Stimulated activated CD8-positive, alpha-beta memory T cell treated with anti-CD3 and anti-CD28 coated beads, Interleukin-2, amount 100 ng/mL, for 48 hours (primary cell): ENCODE data around the gene TBKBP1.
A peak's percentile ranks its signal among the peaks of the same experiment; 100 is the strongest.

Experiments used
- DNase-seq, 2 donors: peaks; one replicate each; pipeline ENCODE4 v3.0.0-alpha.2; 2020; ENCODE audit warnings: low read depth in 2 of 2

TBKBP1 gene

DNA sequence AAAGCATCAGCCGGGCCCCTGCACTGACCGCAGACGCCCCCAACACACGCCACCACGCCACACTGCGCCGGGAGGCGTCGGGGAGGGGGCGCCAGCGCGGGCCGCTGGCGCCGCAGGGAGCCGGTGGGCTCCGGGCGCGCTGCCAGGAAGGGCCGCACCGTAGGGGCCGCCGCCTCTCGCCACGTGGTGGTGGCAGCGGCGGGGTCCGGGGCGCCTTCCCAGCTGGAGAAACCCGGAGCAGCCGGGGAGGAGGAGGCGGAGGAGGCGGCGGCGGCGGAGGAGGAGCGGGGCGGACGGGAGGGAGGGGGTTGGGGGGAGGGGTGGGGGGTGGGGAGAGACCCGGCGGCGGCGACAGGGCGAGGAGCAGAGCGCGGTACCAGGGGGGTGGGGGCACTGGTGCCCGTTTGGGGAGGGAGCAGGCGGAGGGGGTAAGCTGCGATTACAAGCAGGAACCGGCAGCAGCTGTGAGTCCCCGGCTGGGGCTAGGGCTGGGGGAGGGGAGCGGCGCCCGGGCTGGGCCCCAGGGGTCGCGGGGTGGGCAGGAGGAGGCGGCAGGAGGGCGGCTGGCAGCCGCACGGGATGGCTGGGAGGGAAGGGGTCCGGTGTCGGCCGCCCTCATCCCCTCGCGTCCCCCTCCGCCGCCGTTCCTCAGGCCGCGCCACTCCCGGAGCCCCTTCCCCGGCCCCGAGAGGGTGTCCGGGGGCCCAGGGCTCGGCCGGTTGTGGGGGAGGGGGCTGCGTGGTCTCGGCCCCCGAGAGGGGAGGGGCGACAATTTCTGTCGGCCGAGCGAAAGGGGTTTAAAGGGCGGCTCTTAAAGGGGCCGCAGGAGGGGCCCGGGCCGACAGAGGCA, at the start of gene TBKBP1:
TBKBP1 (plus strand) TSS at position 431 of the 850 bp plus-strand sequence. CDS start 1,952 bp downstream, outside the sequence.
- no peak for DNase-seq

GRCh38 chr17:47644324-47644723, 49.6 kb upstream of the TBKBP1 start:
- no peak for DNase-seq

- DNase-seq: peak; percentile 95 to 97
Observed at GRCh38 chr17:47649153-47649971, 44.6 kb upstream of the TBKBP1 start, which contains the start of gene KPNB1. Gene KPNB1 (plus strand): TSS chr17:47649919. CDS start chr17:47650245, 326 bp downstream.

- peak in 1 of 2 donors; percentile 39 for DNase-seq
Observed at GRCh38 chr17:47649972-47650524, 43.9 kb upstream of the TBKBP1 start.

- peak; percentile 91 to 96 for DNase-seq
Observed at GRCh38 chr17:47650525-47651522, 43.1 kb upstream of the TBKBP1 start.

- no peak for DNase-seq
Observed at GRCh38 chr17:47651704-47652103, 42.3 kb upstream of the TBKBP1 start.

GRCh38 chr17:47652570-47652969, 41.4 kb upstream of the TBKBP1 start:
- DNase-seq: no peak

GRCh38 chr17:47653442-47653841, 40.5 kb upstream of the TBKBP1 start:
- no peak for DNase-seq

DNA sequence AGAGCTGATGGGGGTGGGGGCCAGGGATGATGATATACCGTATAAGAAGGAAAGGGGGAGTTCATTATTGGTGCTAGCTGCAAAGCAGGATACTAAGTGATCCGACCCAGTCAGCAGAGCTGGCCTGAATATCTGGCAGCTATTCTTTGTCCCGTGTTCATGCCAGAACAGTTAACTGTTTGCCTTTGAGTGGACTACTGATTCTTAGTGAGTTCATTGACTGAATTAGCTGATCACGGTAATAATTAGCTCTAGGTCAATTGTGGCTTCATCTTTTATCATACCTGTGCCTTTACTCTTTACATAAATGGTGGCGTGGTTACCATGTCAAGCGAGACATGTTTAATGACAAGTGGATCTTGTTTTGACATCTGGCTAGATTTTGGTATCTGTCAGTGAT, 39.0 kb upstream of the TBKBP1 start:
- DNase-seq: no peak

DNA sequence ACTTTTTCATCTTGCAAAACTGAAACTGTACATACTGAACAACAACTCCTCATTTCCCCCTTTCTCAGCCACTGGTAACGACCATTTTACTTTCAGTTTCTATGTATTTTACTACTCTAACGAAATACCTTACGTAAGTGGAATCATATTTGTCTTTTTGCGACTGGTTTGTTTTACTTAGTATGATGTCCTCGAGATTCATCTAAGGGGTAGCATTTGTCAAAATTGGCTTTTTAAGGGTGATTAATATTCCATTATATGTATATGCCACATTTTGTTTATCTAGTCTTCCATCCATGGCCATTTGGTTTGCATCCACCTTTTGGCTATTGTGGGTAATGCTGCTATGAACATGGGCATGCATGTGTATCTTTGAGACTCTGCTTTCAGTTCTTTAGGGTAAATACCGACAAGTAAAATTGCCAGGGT, 33.9 kb upstream of the TBKBP1 start:
- no peak for DNase-seq

GRCh38 chr17:47663912-47664623, 29.9 kb upstream of the TBKBP1 start:
- peak; percentile 15 to 27 for DNase-seq

- DNase-seq: no peak
Observed at GRCh38 chr17:47664624-47664941, 29.4 kb upstream of the TBKBP1 start.

DNA sequence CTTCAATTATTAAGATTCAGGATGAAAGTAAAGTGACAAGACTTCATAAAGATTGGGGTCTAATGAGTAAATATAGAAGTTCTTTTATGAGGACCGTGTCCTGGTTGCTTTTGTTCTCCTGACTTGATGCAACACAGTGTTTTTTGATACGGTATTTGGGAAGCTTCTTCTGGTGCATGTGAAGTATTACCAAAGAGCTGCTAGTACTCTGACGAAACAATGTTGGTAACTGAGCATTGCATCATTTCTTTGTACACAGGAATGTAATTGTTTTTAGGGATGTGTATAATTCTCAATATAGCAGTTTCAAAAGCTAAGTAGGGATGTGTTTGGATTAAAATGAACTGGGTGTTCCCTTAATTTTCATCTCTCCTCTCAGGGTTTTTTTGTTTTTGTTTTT, 28.3 kb upstream of the TBKBP1 start:
- DNase-seq: no peak

DNA sequence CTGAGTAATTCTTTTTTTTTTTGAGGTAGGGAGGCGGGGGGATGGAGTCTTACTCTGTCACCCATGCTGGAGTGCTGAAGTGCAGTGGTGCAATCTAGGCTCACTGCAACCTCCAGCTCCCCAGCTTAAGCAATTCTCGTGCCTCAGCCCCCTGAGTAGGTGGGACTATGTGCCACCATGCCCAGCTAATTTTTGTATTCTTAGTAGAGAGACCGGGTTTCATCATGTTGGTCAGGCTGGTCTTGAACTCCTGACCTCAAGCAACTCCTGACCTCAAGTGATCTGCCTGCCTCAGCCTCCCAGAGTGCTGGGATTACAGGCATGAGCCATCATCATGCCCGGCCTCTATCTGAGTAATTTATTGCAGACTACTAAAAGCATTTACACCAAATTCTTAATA, 24.9 kb upstream of the TBKBP1 start:
- DNase-seq: no peak

GRCh38 chr17:47670064-47670463, 23.9 kb upstream of the TBKBP1 start:
- DNase-seq: no peak

- DNase-seq: no peak
Observed at GRCh38 chr17:47674499-47674898, 19.5 kb upstream of the TBKBP1 start.

- DNase-seq: no peak
Observed at GRCh38 chr17:47675380-47676198, 18.4 kb upstream of the TBKBP1 start.

DNA sequence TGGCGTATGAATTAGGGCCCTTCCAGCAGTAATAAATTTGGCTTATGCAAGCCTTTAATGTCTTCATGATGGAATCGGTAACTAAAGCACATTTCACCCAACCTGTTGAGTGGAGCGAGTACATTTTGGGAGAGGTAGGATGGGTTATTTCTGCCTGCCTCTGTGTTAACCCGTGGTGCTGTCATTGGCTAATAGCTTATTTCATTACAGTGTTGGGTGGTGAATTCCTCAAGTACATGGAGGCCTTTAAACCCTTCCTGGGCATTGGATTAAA, 17.8 kb upstream of the TBKBP1 start:
- no peak for DNase-seq

GRCh38 chr17:47676510-47677165, 17.3 kb upstream of the TBKBP1 start:
- no peak for DNase-seq
